IMR-90 (cell line): ENCODE results near the gene NDUFAF8. TPM values are rescaled to one million over a fixed set of nuclear protein-coding genes. Genes with fewer than 3 reads are reported as not detected.
A peak's percentile ranks its signal among the peaks of the same experiment; 100 is the strongest.

ENCODE experiments used
- ATAC-seq: fragments of 200-7000 bp; cut with Tn5 transposase; 2 replicates; pipeline ENCODE4 v1.9.1; 2020; ENCODE audit warnings: low read depth, mild to moderate bottlenecking, moderate library complexity
- BruUV-seq: library from RNA; stranded (reverse); fragments of 400-500 nt; replicated peaks from 2 replicates; lab custom pipeline; 2021; lab: Mats Ljungman, UMichigan
- CTCF ChIA-PET: fragments of 300-600 bp; formaldehyde crosslinking; extraction: SDS; loops from one replicate; lab custom pipeline; 2021; ENCODE audit warnings: antibody characterized with exemption; lab: Yijun Ruan, JAX
- POLR2A ChIA-PET: fragments of 300-600 bp; sonication (Branson Sonifier 250); formaldehyde crosslinking; loops from one replicate; lab custom pipeline; 2022; ENCODE audit warnings: antibody characterized with exemption; ENCODE audit not compliant: unreplicated experiment; lab: Charles Lee
- DNase-seq: peaks from one replicate; pipeline ENCODE4 v3.0.0; 2013
- H2AFZ ChIP-seq: replicated peaks from 2 replicates; pipeline ENCODE3; 2013; ENCODE audit warnings: low read length, mild to moderate bottlenecking; ENCODE audit not compliant: poor library complexity
- H2AK5ac ChIP-seq: 2 replicates; pipeline ENCODE4 v1.6.1; 2013; ENCODE audit warnings: low read depth, low read length, inconsistent platforms
- H2AK9ac ChIP-seq: replicated peaks from 2 replicates; pipeline ENCODE3; 2013; ENCODE audit warnings: mild to moderate bottlenecking, low read depth, low read length, moderate library complexity; ENCODE audit not compliant: poor library complexity
- H2BK120ac ChIP-seq: 2 replicates; pipeline ENCODE4 v1.6.1; 2013; ENCODE audit warnings: low read depth, low read length, inconsistent platforms
- H2BK15ac ChIP-seq: 3 replicates; pipeline ENCODE4 v1.6.1; 2013; ENCODE audit warnings: low read depth, low read length, inconsistent platforms
- H2BK20ac ChIP-seq: 2 replicates; pipeline ENCODE4 v1.6.1; 2013; ENCODE audit warnings: low read depth, mild to moderate bottlenecking, inconsistent platforms, low read length, moderate library complexity
- H2BK5ac ChIP-seq: 2 replicates; pipeline ENCODE4 v1.6.1; 2013; ENCODE audit warnings: mild to moderate bottlenecking, low read depth, low read length, inconsistent platforms; ENCODE audit not compliant: poor library complexity, severe bottlenecking
- H3K14ac ChIP-seq: replicated peaks from 2 replicates; pipeline ENCODE4 v1.6.1; 2013; ENCODE audit warnings: low read depth, low read length, inconsistent platforms
- H3K18ac ChIP-seq: 2 replicates; pipeline ENCODE4 v1.6.1; 2013; ENCODE audit warnings: low read depth, low read length, control low read depth
- H3K23ac ChIP-seq: 2 replicates; pipeline ENCODE4 v1.6.1; 2013; ENCODE audit warnings: low read depth, low read length, inconsistent platforms
- H3K27ac ChIP-seq: 2 replicates; pipeline ENCODE4 v1.5.1; 2013; ENCODE audit warnings: mild to moderate bottlenecking, control low read depth, low read length; ENCODE audit not compliant: insufficient read depth
- H3K27me3 ChIP-seq: 2 replicates; pipeline ENCODE4 v1.6.1; 2013; ENCODE audit warnings: low read length; ENCODE audit not compliant: control insufficient read depth, insufficient read depth
- H3K36me3 ChIP-seq: 2 replicates; pipeline ENCODE4 v1.6.1; 2013; ENCODE audit warnings: low read length, mixed read lengths; ENCODE audit not compliant: control insufficient read depth, insufficient read depth
- H3K4ac ChIP-seq: 2 replicates; pipeline ENCODE4 v1.6.1; 2013; ENCODE audit warnings: low read depth, low read length, inconsistent platforms
- H3K4me1 ChIP-seq: 2 replicates; pipeline ENCODE4 v1.6.1; 2013; ENCODE audit warnings: low read length, mixed read lengths; ENCODE audit not compliant: control insufficient read depth, insufficient read depth
- H3K4me2 ChIP-seq: 2 replicates; pipeline ENCODE4 v1.6.1; 2013; ENCODE audit warnings: low read depth, mild to moderate bottlenecking, control low read depth, low read length, moderate library complexity
- H3K4me3 ChIP-seq: 2 replicates; pipeline ENCODE4 v1.5.1; 2013; ENCODE audit warnings: low read depth, mild to moderate bottlenecking, control low read depth, low read length, moderate library complexity; ENCODE audit not compliant: insufficient read depth
- H3K56ac ChIP-seq: 2 replicates; pipeline ENCODE4 v1.6.1; 2013; ENCODE audit warnings: low read length, inconsistent platforms; ENCODE audit not compliant: insufficient read depth; ENCODE audit errors: extremely low read depth
- H3K79me1 ChIP-seq, 2 experiments: 2 replicates each; pipeline ENCODE4 v1.6.1; 2013; ENCODE audit warnings: low read length in 2 of 2, inconsistent platforms in 1 of 2, low read depth in 1 of 2
- H3K9ac ChIP-seq: 2 replicates; pipeline ENCODE4 v1.6.1; 2013; ENCODE audit warnings: low read depth, low read length, control low read depth
- H3K9me1 ChIP-seq: 2 replicates; pipeline ENCODE4 v1.6.1; 2013; ENCODE audit warnings: low read length, inconsistent platforms; ENCODE audit not compliant: insufficient read depth
- H3K9me3 ChIP-seq: 2 replicates; pipeline ENCODE4 v1.6.1; 2013; ENCODE audit warnings: low read length; ENCODE audit not compliant: control insufficient read depth, insufficient read depth
- H4K20me1 ChIP-seq: 2 replicates; pipeline ENCODE4 v1.6.1; 2013; ENCODE audit warnings: low read length, inconsistent platforms; ENCODE audit not compliant: insufficient read depth
- H4K5ac ChIP-seq: 2 replicates; pipeline ENCODE4 v1.6.1; 2013; ENCODE audit warnings: mild to moderate bottlenecking, low read depth, low read length, control low read depth
- H4K8ac ChIP-seq, 2 experiments: 2 replicates each; pipeline ENCODE4 v1.6.1; 2013; ENCODE audit warnings: low read depth in 2 of 2, low read length in 2 of 2, control low read depth in 1 of 2, inconsistent platforms in 1 of 2
- H4K91ac ChIP-seq: 2 replicates; pipeline ENCODE4 v1.6.1; 2013; ENCODE audit warnings: low read depth, low read length, inconsistent platforms; ENCODE audit not compliant: insufficient read depth
- BHLHE40 ChIP-seq: fragments of 150-350 bp; IDR thresholded peaks from 2 replicates; pipeline ENCODE4 v1.6.1; 2016; ENCODE audit warnings: mild to moderate bottlenecking, low read depth, low read length
- CEBPB ChIP-seq: IDR thresholded peaks from 2 replicates; pipeline ENCODE4 v1.6.1; 2012; ENCODE audit warnings: low read depth, low read length, improper control_type of control experiment
- CHD1 ChIP-seq: IDR thresholded peaks from 2 replicates; pipeline ENCODE4 v1.6.1; 2012; ENCODE audit warnings: low read depth, low read length, improper control_type of control experiment
- FOS ChIP-seq: fragments of 150-350 bp; IDR thresholded peaks from 2 replicates; pipeline ENCODE4 v1.6.1; 2016; ENCODE audit warnings: low read depth, low read length
- MAFK ChIP-seq: IDR thresholded peaks from 2 replicates; pipeline ENCODE4 v1.6.1; 2012; ENCODE audit warnings: low read depth, low read length, improper control_type of control experiment
- MAZ ChIP-seq: IDR thresholded peaks from 2 replicates; pipeline ENCODE4 v1.6.1; 2012; ENCODE audit warnings: low read depth, mild to moderate bottlenecking, low read length, improper control_type of control experiment, moderate library complexity, borderline replicate concordance
- NFE2L2 ChIP-seq: fragments of 150-350 bp; IDR thresholded peaks from 2 replicates; pipeline ENCODE4 v1.6.1; 2016; ENCODE audit warnings: low read depth, mild to moderate bottlenecking, low read length
- POLR2A ChIP-seq: IDR thresholded peaks from 2 replicates; pipeline ENCODE4 v1.6.1; 2012; ENCODE audit warnings: mild to moderate bottlenecking, low read depth, low read length
- RAD21 ChIP-seq: IDR thresholded peaks from 2 replicates; pipeline ENCODE4 v1.6.1; 2012; ENCODE audit warnings: low read length, improper control_type of control experiment
- RCOR1 ChIP-seq: IDR thresholded peaks from 2 replicates; pipeline ENCODE4 v1.6.1; 2012; ENCODE audit warnings: mild to moderate bottlenecking, low read length, improper control_type of control experiment; ENCODE audit not compliant: insufficient replicate concordance
- RFX5 ChIP-seq: IDR thresholded peaks from 2 replicates; pipeline ENCODE4 v1.8.0; 2012; ENCODE audit warnings: low read depth, mild to moderate bottlenecking, low read length, moderate library complexity
- SMC3 ChIP-seq: fragments of 150-350 bp; IDR thresholded peaks from 2 replicates; pipeline ENCODE4 v1.6.1; 2016; ENCODE audit warnings: low read depth, mild to moderate bottlenecking, antibody characterized with exemption, low read length, moderate library complexity
- WGBS, 2 experiments: methylation state at CpG; one replicate each; pipeline versions ENCODE4 v1.1.5 to v1.1.7; 2013; ENCODE audit warnings: missing lambda C conversion rate in 2 of 2; ENCODE audit not compliant: insufficient read length in 1 of 2; ENCODE audit errors: extremely low coverage in 2 of 2; 5-methylcytosine and 5-hydroxymethylcytosine counted together
- dilution Hi-C: fragments of 300-500 bp; cut with HindIII; formaldehyde crosslinking; loops from one replicate; pipeline ENCODE4 v1.14.3; 2018; ENCODE audit warnings: low sequenced_read_pairs; ENCODE audit not compliant: unreplicated experiment
- in situ Hi-C: fragments of 300-500 bp; cut with MboI; formaldehyde crosslinking; loops from 3 replicates; pipeline ENCODE4 v1.14.3; 2019; ENCODE audit warnings: low sequenced_read_pairs, inconsistent platforms, mixed read lengths
- intact Hi-C: fragments of 100-400 bp; cut with micrococcal nuclease; formaldehyde crosslinking; loops from 2 replicates; pipeline ENCODE4 v1.10.0; 2022
- polyA plus RNA-seq, 3 experiments: library from polyadenylated mRNA; depleted of rRNA; stranded (reverse); fragments of >200 nt; gene quantifications; 2 replicates each; pipeline ENCODE4 v1.2.3, GENCODE V29; 2012; ENCODE audit warnings: low replicate concordance in 1 of 3
- total RNA-seq: library from RNA; depleted of rRNA; stranded (reverse); fragments of >200 nt; gene quantifications from 2 replicates; pipeline ENCODE4 v1.2.3, GENCODE V29; 2012
- TF ChIP-seq, protein P1 (sequence below): conservative IDR thresholded peaks from 2 replicates; pipeline ENCODE4 v1.5.1; 2012; ENCODE audit warnings: mild to moderate bottlenecking, low read depth, low read length, improper control_type of control experiment
- TF ChIP-seq, protein P2 (sequence below): fragments of 150-350 bp; IDR thresholded peaks from 2 replicates; pipeline ENCODE4 v1.6.1; 2017; ENCODE audit warnings: mild to moderate bottlenecking, antibody characterized with exemption, low read length, low read depth
- TF ChIP-seq, protein P3 (sequence below): fragments of 150-350 bp; IDR thresholded peaks from 2 replicates; pipeline ENCODE4 v1.6.1; 2016; ENCODE audit warnings: low read depth, mild to moderate bottlenecking, low read length, moderate library complexity, borderline replicate concordance

Gene NDUFAF8
- total and polyA plus RNA-seq, 2 of the 4 experiments (the other 2 are of a cell fraction): 11.1 to 65.0 TPM

DNA sequence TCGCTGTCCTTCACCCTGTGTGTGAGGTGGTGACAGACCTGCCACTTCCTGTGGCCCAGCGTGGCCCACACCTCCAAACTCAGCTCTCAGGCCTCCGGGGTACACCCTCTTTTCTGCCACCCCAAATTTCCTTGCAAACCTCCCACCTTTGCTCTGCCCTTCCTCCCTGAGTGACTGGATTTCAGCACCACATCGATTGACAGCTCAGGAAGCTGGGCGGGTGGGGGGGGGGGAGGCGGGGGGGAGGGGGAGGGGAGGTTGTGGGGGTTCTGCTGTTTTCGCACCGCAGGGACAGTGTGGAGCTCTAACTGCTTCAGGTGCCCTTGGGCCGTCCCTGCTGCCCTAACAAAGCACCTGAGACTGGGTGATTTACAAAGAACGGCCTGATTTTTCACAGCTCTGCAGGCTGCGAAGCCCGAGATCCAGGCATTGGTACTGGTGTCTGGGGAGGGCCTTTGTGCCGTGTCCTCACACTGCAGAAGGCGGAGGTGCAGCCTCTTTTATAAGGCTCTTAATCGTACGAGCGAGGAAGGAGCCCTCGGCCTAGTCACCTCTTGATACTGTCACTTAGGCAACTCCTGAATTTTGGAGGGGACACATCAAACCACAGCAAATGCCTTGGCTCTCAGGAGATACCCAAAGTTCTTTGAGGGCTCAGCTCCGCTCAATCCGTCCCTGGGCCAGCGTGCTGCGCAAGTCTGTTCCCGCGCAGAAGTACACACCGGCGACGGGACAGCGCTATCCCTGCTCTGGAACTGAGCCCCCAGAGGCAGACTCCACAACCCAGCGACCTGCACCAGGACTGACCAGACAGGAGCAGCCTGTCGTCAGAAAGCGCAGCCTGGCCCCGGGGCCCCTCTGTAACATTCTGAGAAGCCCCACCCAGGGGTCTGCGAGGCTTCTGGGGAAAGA is 3.6 kb downstream of the NDUFAF8 start:
- H2AK5ac ChIP-seq: no peak overlapping the region
- no peak overlapping the region for H2BK120ac ChIP-seq
- H3K4me3 ChIP-seq: no peak overlapping the region
- DNase-seq (no peak), ATAC-seq (no peak)
- intact Hi-C loops: no loop called here
- dilution Hi-C loops: no loop called here
- peaks cover 8% of the 10 kb centered on the region; the same call in 1 of the 2 replicates for H3K9me1 ChIP-seq
- no peak overlapping the region for H3K14ac ChIP-seq
- H2BK5ac ChIP-seq: no peak overlapping the region
- ChIA-PET CTCF (no interaction called here), POLR2A (no interaction called here)
- no peak overlapping the region for H3K23ac ChIP-seq
- no peak overlapping the region for H3K4me2 ChIP-seq
- H2BK15ac ChIP-seq: no peak overlapping the region
- H3K27ac ChIP-seq: no peak overlapping the region
- H2AK9ac ChIP-seq: peak overlapping the region; percentile 55
- H3K18ac ChIP-seq: no peak overlapping the region
- in situ Hi-C loops: no loop called here
- H3K27me3 ChIP-seq: no peaks in the 10 kb centered on the region
- H3K9ac ChIP-seq: no peak overlapping the region
- no peak overlapping the region for H4K5ac ChIP-seq
- no peak overlapping the region for H4K8ac ChIP-seq
- BruUV-seq: no TSS peak
- 86% methylated on average over 14 of the region's 33 CpGs; no CpG with 5 or more reads in 1 of the 2 experiments for WGBS, 2 experiments
- no peak overlapping the region for H2AFZ ChIP-seq
- peaks cover 7% of the 10 kb centered on the region; the same call in 1 of the 2 replicates for H3K36me3 ChIP-seq
- H2BK20ac ChIP-seq: no peak overlapping the region
- peaks cover 25 to 64% of the 10 kb centered on the region in 2 experiments for H3K79me1 ChIP-seq
- peaks cover 15% of the 10 kb centered on the region for H3K4me1 ChIP-seq
- no peak overlapping the region for H3K4ac ChIP-seq
- peaks cover 34% of the 10 kb centered on the region for H4K20me1 ChIP-seq
- H3K9me3 ChIP-seq: no peaks in the 10 kb centered on the region
- no peak overlapping the region for H3K56ac ChIP-seq
- no peak overlapping the region for H4K91ac ChIP-seq
- TF ChIP-seq, protein P1, sequence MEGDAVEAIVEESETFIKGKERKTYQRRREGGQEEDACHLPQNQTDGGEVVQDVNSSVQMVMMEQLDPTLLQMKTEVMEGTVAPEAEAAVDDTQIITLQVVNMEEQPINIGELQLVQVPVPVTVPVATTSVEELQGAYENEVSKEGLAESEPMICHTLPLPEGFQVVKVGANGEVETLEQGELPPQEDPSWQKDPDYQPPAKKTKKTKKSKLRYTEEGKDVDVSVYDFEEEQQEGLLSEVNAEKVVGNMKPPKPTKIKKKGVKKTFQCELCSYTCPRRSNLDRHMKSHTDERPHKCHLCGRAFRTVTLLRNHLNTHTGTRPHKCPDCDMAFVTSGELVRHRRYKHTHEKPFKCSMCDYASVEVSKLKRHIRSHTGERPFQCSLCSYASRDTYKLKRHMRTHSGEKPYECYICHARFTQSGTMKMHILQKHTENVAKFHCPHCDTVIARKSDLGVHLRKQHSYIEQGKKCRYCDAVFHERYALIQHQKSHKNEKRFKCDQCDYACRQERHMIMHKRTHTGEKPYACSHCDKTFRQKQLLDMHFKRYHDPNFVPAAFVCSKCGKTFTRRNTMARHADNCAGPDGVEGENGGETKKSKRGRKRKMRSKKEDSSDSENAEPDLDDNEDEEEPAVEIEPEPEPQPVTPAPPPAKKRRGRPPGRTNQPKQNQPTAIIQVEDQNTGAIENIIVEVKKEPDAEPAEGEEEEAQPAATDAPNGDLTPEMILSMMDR: no peak
- TF ChIP-seq CHD1 (no peak), CEBPB (no peak), RAD21 (no peak), MAZ (no peak), FOS (no peak), POLR2A (no peak), NFE2L2 (no peak), BHLHE40 (no peak), SMC3 (no peak), RCOR1 (no peak), MAFK (no peak), RFX5 (no peak)
- TF ChIP-seq, protein P2, sequence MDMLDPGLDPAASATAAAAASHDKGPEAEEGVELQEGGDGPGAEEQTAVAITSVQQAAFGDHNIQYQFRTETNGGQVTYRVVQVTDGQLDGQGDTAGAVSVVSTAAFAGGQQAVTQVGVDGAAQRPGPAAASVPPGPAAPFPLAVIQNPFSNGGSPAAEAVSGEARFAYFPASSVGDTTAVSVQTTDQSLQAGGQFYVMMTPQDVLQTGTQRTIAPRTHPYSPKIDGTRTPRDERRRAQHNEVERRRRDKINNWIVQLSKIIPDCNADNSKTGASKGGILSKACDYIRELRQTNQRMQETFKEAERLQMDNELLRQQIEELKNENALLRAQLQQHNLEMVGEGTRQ: no peak
- TF ChIP-seq, protein P3, sequence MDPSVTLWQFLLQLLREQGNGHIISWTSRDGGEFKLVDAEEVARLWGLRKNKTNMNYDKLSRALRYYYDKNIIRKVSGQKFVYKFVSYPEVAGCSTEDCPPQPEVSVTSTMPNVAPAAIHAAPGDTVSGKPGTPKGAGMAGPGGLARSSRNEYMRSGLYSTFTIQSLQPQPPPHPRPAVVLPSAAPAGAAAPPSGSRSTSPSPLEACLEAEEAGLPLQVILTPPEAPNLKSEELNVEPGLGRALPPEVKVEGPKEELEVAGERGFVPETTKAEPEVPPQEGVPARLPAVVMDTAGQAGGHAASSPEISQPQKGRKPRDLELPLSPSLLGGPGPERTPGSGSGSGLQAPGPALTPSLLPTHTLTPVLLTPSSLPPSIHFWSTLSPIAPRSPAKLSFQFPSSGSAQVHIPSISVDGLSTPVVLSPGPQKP: no peak
